Renal cortical epithelial cell (primary cell): ENCODE results near the gene GJB6. TPM values are rescaled to one million over a fixed set of nuclear protein-coding genes. Genes with fewer than 3 reads are reported as not detected.

Experiments
- DNase-seq: peaks from one replicate; pipeline ENCODE4 v3.0.0-alpha.2; 2011; ENCODE audit warnings: low read depth
- total RNA-seq: library from RNA; depleted of rRNA; stranded (reverse); fragments of >200 nt; gene quantifications from 2 replicates; pipeline ENCODE4 v1.2.3, GENCODE V29; 2014

The GJB6 gene
- total RNA-seq, 1 donor from 2014 or later, result not detected

DNA sequence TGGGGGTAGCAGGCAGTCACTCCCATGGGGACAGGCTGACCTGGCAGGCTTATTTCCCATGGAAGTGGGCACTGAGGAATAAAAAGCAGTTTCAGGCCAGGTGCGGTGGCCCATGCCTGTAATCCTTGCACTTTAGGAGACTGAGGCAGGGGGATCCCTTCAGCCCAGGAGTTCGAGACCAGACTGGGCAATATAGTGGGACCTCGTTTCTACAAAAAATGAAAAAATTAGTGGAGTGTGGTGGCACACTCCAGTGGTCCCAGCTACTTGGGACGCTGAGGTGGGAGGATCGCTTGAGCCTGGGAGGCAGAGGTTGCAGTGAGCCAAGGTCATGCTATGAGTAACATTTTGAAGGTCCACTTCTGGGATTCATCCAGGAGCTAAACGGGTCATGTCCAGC, 45.3 kb downstream of the GJB6 start:
- DNase-seq, result no peak

DNA sequence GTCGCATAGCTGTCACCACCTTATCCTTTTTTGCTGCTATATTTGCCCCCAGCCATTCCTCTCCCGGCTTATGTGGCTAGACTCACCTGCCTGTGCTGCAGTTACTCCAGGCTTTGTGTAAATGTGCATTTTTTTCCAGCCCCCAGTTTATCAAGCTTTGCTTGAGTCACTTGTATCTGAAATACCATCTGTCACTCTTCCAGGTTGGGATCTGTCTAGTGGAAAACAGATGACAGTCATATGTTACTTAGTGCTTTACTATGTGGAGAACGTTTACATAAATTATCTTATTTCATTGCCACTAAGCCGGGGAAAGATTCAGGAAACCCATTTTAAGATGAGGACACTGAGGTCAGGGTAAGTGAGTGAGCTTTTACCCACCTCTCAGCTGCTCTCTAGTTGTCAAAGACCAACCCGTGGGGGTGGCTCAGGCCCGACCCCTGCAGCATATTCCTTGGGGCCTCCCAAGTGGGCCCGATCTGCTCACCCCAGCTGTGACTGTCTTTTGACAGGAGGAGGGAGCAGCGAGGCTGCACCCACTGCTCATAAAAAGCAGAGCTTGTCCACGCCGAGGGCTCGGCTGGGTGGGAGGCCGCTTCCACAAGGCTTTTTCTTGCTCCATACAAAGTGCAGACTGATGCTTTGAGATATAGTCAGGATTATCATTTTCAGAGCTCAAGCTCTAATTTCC, 46.6 kb downstream of the GJB6 start:
- no peak for DNase-seq

- peak; percentile 75 for DNase-seq
Measured at GRCh38 chr13:20182231-20182846, 49.8 kb downstream of the GJB6 start.

GRCh38 chr13:20181188-20181587, 50.9 kb downstream of the GJB6 start:
- DNase-seq, result no peak

DNA sequence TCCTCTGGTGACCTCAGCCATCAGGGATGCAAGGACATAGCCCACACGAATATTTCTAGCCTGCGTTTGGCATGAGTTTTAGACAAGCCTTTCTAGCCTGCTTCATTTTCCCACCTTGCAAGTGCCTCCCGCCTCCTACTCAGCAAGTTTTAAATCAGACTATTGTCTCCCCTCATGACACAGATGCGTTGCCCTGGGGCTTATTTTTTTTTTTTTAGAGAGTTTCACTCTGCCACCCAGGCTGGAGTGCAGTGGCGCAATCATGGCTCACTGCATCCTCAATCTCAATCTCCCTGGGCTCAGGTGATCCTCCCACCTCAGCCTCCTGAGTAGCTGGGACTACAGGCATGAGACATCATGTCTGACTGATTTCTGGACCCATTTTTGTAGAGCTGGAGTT, 54.0 kb downstream of the GJB6 start:
- DNase-seq, result no peak

- DNase-seq, result no peak
Measured at GRCh38 chr13:20177049-20177831, 54.9 kb downstream of the GJB6 start.

DNA sequence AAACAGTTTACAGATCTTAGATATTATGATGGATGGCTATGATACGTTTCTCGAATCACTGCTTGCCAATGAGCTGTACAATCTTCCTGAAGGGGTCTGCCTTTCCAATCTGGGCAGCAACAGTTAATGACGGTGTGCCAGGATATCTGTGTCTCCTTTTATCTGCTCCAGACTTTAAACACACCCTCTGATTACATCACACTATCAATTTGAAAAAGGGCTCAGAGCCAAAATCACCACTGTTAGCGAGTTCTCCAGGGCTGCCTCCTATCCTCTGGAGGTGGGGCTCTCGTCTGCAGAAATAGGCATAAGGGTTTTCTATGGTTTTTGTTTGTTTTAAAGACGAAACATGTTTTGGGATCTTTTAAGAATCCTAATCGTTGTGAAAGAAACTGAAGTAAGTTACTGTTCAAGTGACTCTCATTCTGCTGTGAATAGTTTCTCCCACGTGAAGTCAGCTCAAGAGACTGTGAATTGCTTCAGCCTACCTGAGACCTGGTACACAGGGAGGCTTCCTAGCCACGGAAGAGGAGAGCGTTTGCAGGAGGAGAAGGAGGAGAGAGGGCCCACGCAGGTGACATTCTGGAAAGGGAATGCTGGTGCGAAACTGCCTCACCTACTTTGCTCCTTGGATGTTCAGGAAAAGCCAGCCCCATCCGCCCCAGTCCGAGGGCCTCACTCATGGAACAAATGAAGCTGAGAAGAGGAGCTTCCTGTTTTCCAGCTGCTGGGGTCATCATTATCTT, 56.0 kb downstream of the GJB6 start:
- DNase-seq, result no peak

DNA sequence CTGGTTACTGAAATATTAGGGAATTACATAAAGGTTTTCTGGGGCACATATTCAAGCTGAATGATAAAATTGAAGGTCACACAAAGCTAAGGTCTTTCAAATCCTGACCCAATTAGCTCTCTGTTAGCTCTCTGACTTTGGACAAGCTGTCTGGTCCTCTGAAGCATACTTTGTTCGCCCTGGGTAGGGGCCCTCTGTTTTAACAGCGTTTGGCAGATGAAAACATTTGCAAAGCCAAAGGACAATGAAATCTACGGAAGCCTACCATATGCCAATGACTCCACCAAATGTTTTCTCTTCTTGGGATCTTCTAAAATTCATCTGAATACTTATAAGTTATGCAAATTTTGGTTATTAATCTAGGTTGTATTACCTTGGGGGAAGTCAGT, 56.7 kb downstream of the GJB6 start:
- no peak for DNase-seq

GRCh38 chr13:20174656-20175405, 57.3 kb downstream of the GJB6 start:
- DNase-seq, result peak; percentile 94

GRCh38 chr13:20173116-20173746, 58.9 kb downstream of the GJB6 start:
- no peak for DNase-seq

Other genes starting within 250 kb of the GJB6 start
- 0.05 TPM in 1 of 2 replicates, not detected in the other for gene GJA3, start 71.3 kb downstream of the GJB6 start, total RNA-seq
- gene GJB2, start 39.4 kb downstream of the GJB6 start, total RNA-seq, result 0.75 and 13.2 TPM in 2 replicates